Stimulated activated CD8-positive, alpha-beta memory T cell treated with anti-CD3 and anti-CD28 coated beads, Interleukin-7, amount 100 ng/mL, for 48 hours (primary cell): ENCODE results near the gene RAD51B.

Experiments used
- DNase-seq, 2 donors: peaks; one replicate each; pipeline ENCODE4 v3.0.0-alpha.2; 2020; ENCODE audit warnings: low read depth in 1 of 2; ENCODE audit errors: extremely low read depth in 1 of 2

RAD51B gene

GRCh38 chr14:68342216-68342763 lies 522.7 kb downstream of the RAD51B start:
- DNase-seq, result no peak

- no peak for DNase-seq
Observed at GRCh38 chr14:68343534-68344118, 524.0 kb downstream of the RAD51B start.

- no peak for DNase-seq
Observed at GRCh38 chr14:68345738-68346137, 526.2 kb downstream of the RAD51B start.

- DNase-seq, result no peak
Observed at GRCh38 chr14:68346556-68347343, 527.2 kb downstream of the RAD51B start.

GRCh38 chr14:68349900-68350629 lies 530.5 kb downstream of the RAD51B start:
- DNase-seq, result no peak

- DNase-seq, result no peak
Observed at GRCh38 chr14:68355415-68355814, 535.8 kb downstream of the RAD51B start.

- DNase-seq, result no peak
Observed at GRCh38 chr14:68357777-68358176, 538.2 kb downstream of the RAD51B start.

- no peak for DNase-seq
Observed at GRCh38 chr14:68358500-68358899, 538.9 kb downstream of the RAD51B start.

GRCh38 chr14:68359022-68359836 lies 539.6 kb downstream of the RAD51B start:
- no peak for DNase-seq

GRCh38 chr14:68359837-68360552 lies 540.4 kb downstream of the RAD51B start:
- DNase-seq, result no peak

- no peak for DNase-seq
Observed at GRCh38 chr14:68361231-68361630, 541.7 kb downstream of the RAD51B start.

GRCh38 chr14:68362846-68363245 lies 543.3 kb downstream of the RAD51B start:
- no peak for DNase-seq

GRCh38 chr14:68363466-68363842 lies 543.9 kb downstream of the RAD51B start:
- no peak for DNase-seq

GRCh38 chr14:68363843-68364767 lies 544.5 kb downstream of the RAD51B start:
- DNase-seq, result no peak

GRCh38 chr14:68364792-68365192 lies 545.2 kb downstream of the RAD51B start:
- DNase-seq, result no peak

- no peak for DNase-seq
Observed at GRCh38 chr14:68365228-68365627, 545.6 kb downstream of the RAD51B start.

GRCh38 chr14:68366656-68367055 lies 547.1 kb downstream of the RAD51B start:
- DNase-seq, result no peak

- no peak for DNase-seq
Observed at GRCh38 chr14:68367536-68367935, 548.0 kb downstream of the RAD51B start.

GRCh38 chr14:68368850-68369249 lies 549.3 kb downstream of the RAD51B start:
- DNase-seq, result no peak
